A673 (cell line): ENCODE data around the gene RFFL. TPM values are rescaled to one million over a fixed set of nuclear protein-coding genes. Genes with fewer than 3 reads are reported as not detected.

Experiments
- BruUV-seq: library from RNA; stranded (reverse); fragments of 400-500 nt; replicated peaks from 2 replicates; lab custom pipeline; 2021; lab: Mats Ljungman, UMichigan
- CTCF ChIA-PET: fragments of 300-600 bp; sonication (Branson Sonifier 250); formaldehyde crosslinking; loops from one replicate; lab custom pipeline; 2022; ENCODE audit warnings: antibody characterized with exemption; lab: Charles Lee
- POLR2A ChIA-PET: fragments of 300-600 bp; sonication (Branson Sonifier 250); formaldehyde crosslinking; loops from one replicate; lab custom pipeline; 2022; ENCODE audit warnings: antibody characterized with exemption; ENCODE audit not compliant: low non-redundant PET; lab: Charles Lee
- DNase-seq: peaks from one replicate; pipeline ENCODE4 v3.0.0-alpha.2; 2015; ENCODE audit warnings: low spot score
- H3K27ac ChIP-seq: fragments of 200-600 bp; sonication (generic); 2 replicates; pipeline ENCODE4 v1.5.1; 2016; ENCODE audit warnings: mixed run types, low read depth, mild to moderate bottlenecking, mixed read lengths, antibody characterized with exemption, low read length; ENCODE audit not compliant: poor library complexity, severe bottlenecking
- H3K27me3 ChIP-seq: fragments of 200-600 bp; sonication (generic); replicated peaks from 2 replicates; pipeline ENCODE4 v1.6.1; 2017; ENCODE audit warnings: mixed run types, low read depth, mild to moderate bottlenecking, mixed read lengths, antibody characterized with exemption, low read length; ENCODE audit not compliant: insufficient read depth, poor library complexity
- H3K36me3 ChIP-seq: fragments of 200-600 bp; sonication (generic); 2 replicates; pipeline ENCODE4 v1.6.1; 2016; ENCODE audit warnings: mixed run types, mild to moderate bottlenecking, mixed read lengths, antibody characterized with exemption, low read length; ENCODE audit not compliant: insufficient read depth, poor library complexity, severe bottlenecking
- H3K4me1 ChIP-seq: fragments of 200-600 bp; sonication (generic); 2 replicates; pipeline ENCODE4 v1.6.1; 2017; ENCODE audit warnings: mixed run types, mild to moderate bottlenecking, mixed read lengths, antibody characterized with exemption, low read length; ENCODE audit not compliant: insufficient read depth, poor library complexity, severe bottlenecking
- H3K4me3 ChIP-seq: fragments of 200-600 bp; sonication (generic); 2 replicates; pipeline ENCODE4 v1.5.1; 2016; ENCODE audit warnings: low read depth, mixed run types, mild to moderate bottlenecking, mixed read lengths, low read length; ENCODE audit not compliant: poor library complexity, severe bottlenecking
- H3K9me3 ChIP-seq: fragments of 200-600 bp; sonication (generic); 2 replicates; pipeline ENCODE4 v1.6.1; 2016; ENCODE audit warnings: mixed run types, low read depth, mild to moderate bottlenecking, mixed read lengths, antibody characterized with exemption, low read length; ENCODE audit not compliant: poor library complexity, severe bottlenecking
- EZH2 ChIP-seq: fragments of 200-600 bp; sonication (generic); IDR thresholded peaks from 2 replicates; pipeline ENCODE4 v1.6.1; 2017; ENCODE audit warnings: borderline replicate concordance, low read depth, mild to moderate bottlenecking, mixed read lengths, antibody characterized with exemption, low read length; ENCODE audit not compliant: poor library complexity, severe bottlenecking
- intact Hi-C: fragments of 100-400 bp; cut with micrococcal nuclease; formaldehyde crosslinking; loops from one replicate; pipeline ENCODE4 v1.10.0; 2022; ENCODE audit not compliant: unreplicated experiment
- total RNA-seq: library from RNA; stranded (reverse); gene quantifications from 2 replicates; pipeline ENCODE4 v1.2.3, GENCODE V29; 2021
- TF ChIP-seq, protein P1 (sequence below): fragments of 300-800, 200-600 bp; sonication (generic); conservative IDR thresholded peaks from 2 replicates; pipeline ENCODE4 v1.5.1; 2017; ENCODE audit warnings: low read depth, mild to moderate bottlenecking, antibody characterized with exemption, low read length, moderate library complexity, mixed read lengths

Gene RFFL
- total RNA-seq, 1 experiment from 2014 or later: 10.5 TPM

DNA sequence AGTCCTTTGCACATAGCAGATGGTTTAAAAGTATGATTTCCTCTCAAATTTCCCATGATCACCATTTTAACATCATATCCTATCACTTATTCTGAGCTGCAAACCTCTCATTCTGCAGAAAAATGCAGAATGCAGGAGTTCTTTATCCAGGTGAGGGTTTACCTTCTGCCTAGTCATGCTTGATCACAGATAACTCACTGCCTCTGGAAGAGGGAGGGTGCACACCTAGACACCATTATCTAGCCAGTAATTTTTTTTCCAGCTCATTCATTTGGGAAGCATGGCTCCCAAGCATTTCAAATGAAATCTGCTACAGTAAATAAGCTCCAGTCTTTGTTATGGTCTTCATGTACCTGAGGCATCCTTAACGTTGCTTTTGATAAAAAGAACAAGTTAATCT, 38.0 kb downstream of the RFFL start:
- Histone ChIP-seq H3K36me3 (no peaks in the 10 kb centered on the region), H3K27me3 (no peaks in the 10 kb centered on the region), H3K4me3 (no peak overlapping the region), H3K4me1 (no peaks in the 10 kb centered on the region), H3K9me3 (no peaks in the 10 kb centered on the region), H3K27ac (no peak overlapping the region)
- POLR2A ChIA-PET: no interaction called here
- TF ChIP-seq, protein P1, sequence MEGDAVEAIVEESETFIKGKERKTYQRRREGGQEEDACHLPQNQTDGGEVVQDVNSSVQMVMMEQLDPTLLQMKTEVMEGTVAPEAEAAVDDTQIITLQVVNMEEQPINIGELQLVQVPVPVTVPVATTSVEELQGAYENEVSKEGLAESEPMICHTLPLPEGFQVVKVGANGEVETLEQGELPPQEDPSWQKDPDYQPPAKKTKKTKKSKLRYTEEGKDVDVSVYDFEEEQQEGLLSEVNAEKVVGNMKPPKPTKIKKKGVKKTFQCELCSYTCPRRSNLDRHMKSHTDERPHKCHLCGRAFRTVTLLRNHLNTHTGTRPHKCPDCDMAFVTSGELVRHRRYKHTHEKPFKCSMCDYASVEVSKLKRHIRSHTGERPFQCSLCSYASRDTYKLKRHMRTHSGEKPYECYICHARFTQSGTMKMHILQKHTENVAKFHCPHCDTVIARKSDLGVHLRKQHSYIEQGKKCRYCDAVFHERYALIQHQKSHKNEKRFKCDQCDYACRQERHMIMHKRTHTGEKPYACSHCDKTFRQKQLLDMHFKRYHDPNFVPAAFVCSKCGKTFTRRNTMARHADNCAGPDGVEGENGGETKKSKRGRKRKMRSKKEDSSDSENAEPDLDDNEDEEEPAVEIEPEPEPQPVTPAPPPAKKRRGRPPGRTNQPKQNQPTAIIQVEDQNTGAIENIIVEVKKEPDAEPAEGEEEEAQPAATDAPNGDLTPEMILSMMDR: no peak
- no peak for TF ChIP-seq EZH2
- no TSS peak for BruUV-seq
- no peak for DNase-seq
- intact Hi-C loops: no loop called here
- CTCF ChIA-PET: no interaction called here

DNA sequence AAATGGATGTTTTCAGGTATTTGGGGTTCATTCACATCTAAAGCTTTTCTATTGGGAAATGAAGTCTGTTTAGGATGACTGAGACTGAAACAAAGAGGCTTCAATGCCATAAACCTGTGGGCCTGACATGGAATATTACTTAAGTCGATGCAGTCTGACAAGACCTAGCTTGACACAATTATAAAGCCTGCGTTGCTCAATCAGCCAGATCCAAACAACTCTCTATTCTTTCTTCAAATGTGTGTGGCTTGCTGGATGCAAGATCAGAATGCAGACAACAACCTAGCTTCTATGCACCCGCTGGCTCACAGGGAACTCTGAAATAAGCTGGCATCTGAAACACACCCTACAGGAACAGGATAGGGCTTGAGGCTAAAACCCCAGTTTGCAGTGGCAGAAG, 40.0 kb downstream of the RFFL start:
- H3K36me3 ChIP-seq: no peaks in the 10 kb centered on the region

GRCh38 chr17:35022536-35023063, 40.9 kb downstream of the RFFL start:
- no TSS peak for BruUV-seq
- H3K27ac ChIP-seq: no peak overlapping the region
- H3K9me3 ChIP-seq: no peaks in the 10 kb centered on the region
- intact Hi-C loops: no loop called here
- H3K4me1 ChIP-seq: no peaks in the 10 kb centered on the region
- TF ChIP-seq, protein P1: no peak
- TF ChIP-seq EZH2: no peak
- DNase-seq: peak; percentile 35
- H3K36me3 ChIP-seq: no peaks in the 10 kb centered on the region
- ChIA-PET POLR2A (no interaction called here), CTCF (no interaction called here)
- no peaks in the 10 kb centered on the region for H3K27me3 ChIP-seq
- no peak overlapping the region for H3K4me3 ChIP-seq

More for the DNA sequence above, 40.0 kb downstream of the RFFL start:
- POLR2A ChIA-PET: no interaction called here
- no TSS peak for BruUV-seq
- no peak for DNase-seq
- H3K4me1 ChIP-seq: no peaks in the 10 kb centered on the region
- CTCF ChIA-PET: no interaction called here
- H3K27ac ChIP-seq: no peak overlapping the region
- H3K4me3 ChIP-seq: no peak overlapping the region
- TF ChIP-seq EZH2: no peak
- TF ChIP-seq, protein P1: no peak
- H3K27me3 ChIP-seq: no peaks in the 10 kb centered on the region
- intact Hi-C loops: no loop called here
- H3K9me3 ChIP-seq: no peaks in the 10 kb centered on the region
